GM12872 (cell line): ENCODE results near the gene TSHZ1.

Source experiments
- TF ChIP-seq, protein P1 (sequence below): IDR thresholded peaks from 3 replicates; pipeline ENCODE4 v1.5.1; 2011; ENCODE audit warnings: low read depth, mild to moderate bottlenecking, low read length, moderate library complexity; ENCODE audit not compliant: insufficient read depth

The TSHZ1 gene

DNA sequence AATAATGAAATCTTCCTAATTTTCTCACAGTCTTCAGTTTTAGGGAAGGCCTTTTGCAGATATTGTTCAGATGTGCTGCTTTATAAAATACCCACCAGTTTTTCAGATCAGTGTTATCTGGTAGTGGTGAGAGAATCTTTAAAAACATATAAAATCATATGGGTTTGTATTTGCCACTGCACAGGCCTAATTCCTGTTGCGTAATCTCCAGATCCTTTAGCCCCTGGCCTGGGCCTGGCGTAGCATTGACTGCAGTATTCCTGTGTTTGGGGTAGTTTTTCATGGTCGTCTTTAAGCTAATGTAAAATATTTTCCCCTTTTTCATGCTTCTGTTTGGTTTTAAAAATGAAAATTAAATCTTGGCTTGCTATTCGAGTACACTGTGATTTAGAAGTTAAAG is 43.2 kb downstream of the TSHZ1 start:
- TF ChIP-seq, protein P1, sequence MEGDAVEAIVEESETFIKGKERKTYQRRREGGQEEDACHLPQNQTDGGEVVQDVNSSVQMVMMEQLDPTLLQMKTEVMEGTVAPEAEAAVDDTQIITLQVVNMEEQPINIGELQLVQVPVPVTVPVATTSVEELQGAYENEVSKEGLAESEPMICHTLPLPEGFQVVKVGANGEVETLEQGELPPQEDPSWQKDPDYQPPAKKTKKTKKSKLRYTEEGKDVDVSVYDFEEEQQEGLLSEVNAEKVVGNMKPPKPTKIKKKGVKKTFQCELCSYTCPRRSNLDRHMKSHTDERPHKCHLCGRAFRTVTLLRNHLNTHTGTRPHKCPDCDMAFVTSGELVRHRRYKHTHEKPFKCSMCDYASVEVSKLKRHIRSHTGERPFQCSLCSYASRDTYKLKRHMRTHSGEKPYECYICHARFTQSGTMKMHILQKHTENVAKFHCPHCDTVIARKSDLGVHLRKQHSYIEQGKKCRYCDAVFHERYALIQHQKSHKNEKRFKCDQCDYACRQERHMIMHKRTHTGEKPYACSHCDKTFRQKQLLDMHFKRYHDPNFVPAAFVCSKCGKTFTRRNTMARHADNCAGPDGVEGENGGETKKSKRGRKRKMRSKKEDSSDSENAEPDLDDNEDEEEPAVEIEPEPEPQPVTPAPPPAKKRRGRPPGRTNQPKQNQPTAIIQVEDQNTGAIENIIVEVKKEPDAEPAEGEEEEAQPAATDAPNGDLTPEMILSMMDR: no peak

DNA sequence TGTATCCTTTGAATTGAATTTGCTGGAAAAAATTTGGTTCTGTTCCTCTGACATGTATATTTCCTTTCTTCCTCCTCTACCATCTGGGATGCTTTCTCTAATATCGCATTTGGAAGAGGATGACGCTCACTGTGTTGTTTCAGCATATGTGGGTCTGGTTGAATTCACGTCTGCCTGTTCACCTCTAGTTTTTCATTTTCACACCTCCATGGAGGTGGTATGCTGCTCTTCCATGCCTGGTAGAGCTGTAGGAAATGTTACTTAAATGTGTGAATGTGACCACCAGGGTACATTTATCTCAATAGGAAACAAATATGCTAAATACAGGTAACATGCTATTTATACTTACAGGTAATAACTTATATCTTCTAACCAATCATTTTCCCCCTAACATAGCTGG is 44.5 kb downstream of the TSHZ1 start:
- TF ChIP-seq, protein P1: no peak

DNA sequence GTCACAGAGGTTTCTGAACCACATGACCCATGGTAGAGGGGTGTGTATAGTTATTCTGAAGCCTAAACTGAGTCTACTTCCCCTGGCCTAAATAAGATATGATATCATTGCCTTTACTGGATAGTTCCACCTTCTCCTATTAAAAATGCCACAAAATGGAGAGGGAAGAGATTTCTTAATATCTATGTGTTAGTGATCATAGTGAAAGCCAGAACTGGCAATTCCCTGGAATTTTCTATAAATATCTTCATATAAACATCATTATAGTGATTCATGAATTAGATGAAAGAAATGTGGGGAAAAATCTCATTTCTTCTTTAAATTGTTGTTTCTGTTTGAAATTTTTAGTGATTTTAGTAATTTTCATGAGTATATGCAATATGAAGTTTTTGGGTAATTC is 45.8 kb downstream of the TSHZ1 start:
- TF ChIP-seq, protein P1: no peak

DNA sequence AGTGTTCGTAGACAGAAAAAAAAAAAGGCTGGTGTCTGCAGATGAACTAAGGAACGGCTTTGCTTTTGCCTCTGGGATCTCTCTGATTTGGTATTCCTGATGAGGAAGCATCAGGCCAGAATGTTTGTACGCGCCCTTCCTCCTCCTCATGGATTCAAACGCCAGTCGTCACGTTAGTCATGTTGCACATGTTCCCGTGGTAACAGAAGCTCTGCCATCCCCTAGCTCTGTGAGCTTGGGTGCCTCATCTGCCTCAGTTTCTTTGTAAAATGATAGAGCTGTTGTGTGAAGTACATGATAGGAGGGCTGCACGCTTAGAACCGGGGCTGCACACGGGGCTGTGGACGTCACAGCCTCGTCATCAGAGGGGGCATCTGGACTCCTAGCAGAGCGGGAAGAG is 47.0 kb downstream of the TSHZ1 start:
- TF ChIP-seq, protein P1: no peak

DNA sequence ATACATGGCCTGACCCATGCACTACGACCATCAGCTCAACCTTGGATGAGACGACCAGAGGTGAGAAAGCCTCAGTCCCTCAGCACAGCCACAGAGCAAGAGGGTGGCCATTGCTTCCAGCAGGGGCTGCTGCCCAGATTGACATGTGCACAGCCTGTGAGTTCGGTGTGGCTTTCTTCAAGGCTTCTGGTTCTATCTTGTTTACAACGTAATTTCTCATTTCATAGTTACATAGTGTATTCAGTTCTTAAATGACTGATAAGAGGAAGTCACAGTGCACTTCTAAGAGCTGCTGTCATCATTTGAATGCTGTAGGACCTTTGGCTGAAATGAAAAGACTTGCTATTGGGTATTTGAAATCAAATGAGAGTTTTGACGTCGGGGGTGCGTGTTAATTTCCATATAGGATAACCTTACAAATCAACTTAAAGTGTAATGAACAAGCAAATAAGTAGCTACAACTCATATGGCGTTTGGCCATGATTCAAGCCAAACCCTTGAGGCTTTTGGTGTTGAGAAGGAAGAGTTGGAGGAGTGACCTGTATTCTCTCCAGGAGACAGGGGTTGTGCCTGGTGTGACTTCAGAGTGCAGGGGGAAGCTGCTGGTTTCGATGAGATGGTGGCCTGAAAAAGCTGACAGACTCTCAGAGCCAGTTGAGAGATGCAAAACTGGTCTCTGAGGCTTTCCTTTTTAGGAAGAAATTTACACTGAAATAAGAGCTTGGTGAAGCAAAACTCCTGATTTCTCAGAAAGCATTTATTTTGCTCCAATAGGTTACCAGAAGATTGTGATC is 51.0 kb downstream of the TSHZ1 start:
- TF ChIP-seq, protein P1: no peak

DNA sequence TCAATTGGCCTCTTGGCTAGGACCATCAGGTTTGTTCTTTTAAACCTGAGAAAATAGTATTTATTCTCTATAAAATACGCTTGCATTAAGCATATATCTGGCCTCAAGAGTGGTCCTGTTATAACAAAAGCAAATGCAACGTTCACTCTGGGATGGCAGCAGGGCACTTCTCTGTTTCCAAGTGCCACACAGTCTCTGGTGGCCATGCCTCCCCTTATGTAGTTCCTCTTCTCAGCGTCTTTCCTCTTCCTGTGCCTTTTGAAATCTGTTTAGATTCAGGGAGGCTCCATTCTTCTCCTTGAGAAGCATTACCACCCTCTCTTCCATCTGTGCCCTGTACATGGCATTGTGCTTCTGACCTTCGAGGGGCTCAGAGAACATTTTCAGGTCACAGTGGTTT is 51.9 kb downstream of the TSHZ1 start:
- TF ChIP-seq, protein P1: no peak

DNA sequence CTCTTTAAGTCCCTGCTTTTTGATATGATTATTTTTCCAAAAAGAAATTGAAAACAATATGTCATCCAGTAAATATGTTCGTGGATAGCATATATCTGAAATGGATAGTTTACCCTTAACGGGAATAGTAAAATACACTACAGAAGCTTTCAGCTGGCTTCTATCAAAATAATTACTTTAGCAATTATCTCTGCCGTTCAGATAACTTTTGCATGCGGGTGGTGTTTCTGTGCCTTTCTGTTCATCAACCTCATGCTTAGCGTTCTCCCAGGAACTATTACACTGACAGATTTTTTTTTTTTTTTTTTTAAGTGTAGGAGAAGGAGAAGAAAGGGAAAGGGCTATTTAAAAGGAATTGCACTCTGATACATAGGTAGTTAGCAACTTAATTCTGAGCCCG is 53.6 kb downstream of the TSHZ1 start:
- TF ChIP-seq, protein P1: no peak
